ENCODE measurements around the gene KYAT1. TPM values are rescaled to one million over a fixed set of nuclear protein-coding genes. Genes with fewer than 3 reads are reported as not detected.

KYAT1 gene
- total and polyA plus RNA-seq, 2 of the 13 experiments (the other 11 are each of a cell fraction or from before 2014, with no cell fraction given) = 9.2 to 46.5 TPM

GRCh38 chr9:128902351-128903078 lies 20.8 kb upstream of the KYAT1 start:
- H3K4me1 ChIP-seq (ENCODE audit: insufficient read depth, low read length) = peaks cover 32% of the 10 kb centered on the region
- WGBS (ENCODE audit: low lambda C conversion rate) = 92% methylated on average over 12 of the region's 23 CpGs
- ChIA-PET CTCF (ENCODE audit: low intra/inter-chr PET ratio, low total read pairs) (no interaction called here), POLR2A (no interaction called here)
- no peak overlapping the region for H3K4me3 ChIP-seq (replicated peaks in 1 of 3; ENCODE audit: insufficient read depth in 1 of 3, low read depth in 2 of 3, low read length in 3 of 3)
- intact Hi-C loops (cut with micrococcal nuclease; ENCODE audit: unreplicated experiment) (no loop called here), in situ Hi-C loops (cut with HindIII; ENCODE audit: extremely low pct_ligation_motif_present, low pct_unique_long_range_greater_than_20kb) (no loop called here)
- DNase-seq (ENCODE audit: low spot score) (no peak), FAIRE-seq (no peak), ATAC-seq (no peak)
- H3K9ac ChIP-seq (ENCODE audit: insufficient read depth, low read depth, low read length) = no peak overlapping the region
- H3K79me2 ChIP-seq (ENCODE audit: insufficient read depth, low read length) = peaks cover 4% of the 10 kb centered on the region
- H2AFZ ChIP-seq (ENCODE audit: low read length) = no peak overlapping the region
- H3K27ac ChIP-seq (ENCODE audit: extremely low read length, insufficient read depth, low read length) = no peak overlapping the region
- no peaks in the 10 kb centered on the region for H4K20me1 ChIP-seq (ENCODE audit: insufficient read depth, low read length)
- H3K36me3 ChIP-seq (replicated peaks in 1 of 2; ENCODE audit: control insufficient read depth in 1 of 2, insufficient read depth in 2 of 2, low read length in 2 of 2) = peaks cover 6 to 24% of the 10 kb centered on the region in 2 experiments
- BruUV-seq (replicated peaks) = no TSS peak
- no peak overlapping the region for H3K4me2 ChIP-seq (ENCODE audit: low read depth, low read length)
- no peaks in the 10 kb centered on the region for H3K9me3 ChIP-seq (ENCODE audit: low read length)
- no peaks in the 10 kb centered on the region for H3K27me3 ChIP-seq (ENCODE audit: control insufficient read depth in 1 of 2, insufficient read depth in 2 of 2, low read length in 2 of 2)
- TF ChIP-seq ZBTB4 (CRISPR knock-in tag; IDR thresholded peaks at IDR 0.05; ENCODE audit: borderline replicate concordance) = no peak
- no peak for TF ChIP-seq ZNF256 (CRISPR knock-in tag; conservative IDR thresholded peaks at IDR 0.05)
- TF ChIP-seq STAT6 (CRISPR knock-in tag; IDR thresholded peaks at IDR 0.05; ENCODE audit: borderline replicate concordance) = no peak
- no peak for TF ChIP-seq ZNF367 (CRISPR knock-in tag; IDR thresholded peaks at IDR 0.05; ENCODE audit: borderline replicate concordance)
- TF ChIP-seq ZNF687 (CRISPR knock-in tag; IDR thresholded peaks at IDR 0.05) = peak; percentile 9; the same call in 1 of the 2 replicates
- TF ChIP-seq EEA1 (CRISPR knock-in tag; IDR thresholded peaks at IDR 0.05; ENCODE audit: borderline replicate concordance) = no peak
- no peak for TF ChIP-seq NR1H2 (CRISPR knock-in tag; IDR thresholded peaks at IDR 0.05; ENCODE audit: borderline replicate concordance, low read depth)
- no peak for TF ChIP-seq RELA (CRISPR knock-in tag; IDR thresholded peaks at IDR 0.05)
- TF ChIP-seq PBX2 (CRISPR knock-in tag; IDR thresholded peaks at IDR 0.05) = no peak
